HL-60 (cell line): ENCODE measurements around the gene GNRHR.

ENCODE experiments used
- CTCF ChIP-seq: IDR thresholded peaks from one replicate; pipeline ENCODE4 v1.5.1; 2011; ENCODE audit warnings: low read length, control low read depth, inconsistent platforms; ENCODE audit not compliant: insufficient read depth
- GABPA ChIP-seq: IDR thresholded peaks from 2 replicates; pipeline ENCODE4 v1.6.1; 2012; ENCODE audit warnings: low read depth
- POLR2AphosphoS5 ChIP-seq: IDR thresholded peaks from 2 replicates; pipeline ENCODE4 v1.6.1; 2012; ENCODE audit warnings: low read depth
- REST ChIP-seq: IDR thresholded peaks from 2 replicates; pipeline ENCODE4 v1.6.1; 2012; ENCODE audit warnings: low read depth; ENCODE audit not compliant: insufficient replicate concordance
- SPI1 ChIP-seq: IDR thresholded peaks from 2 replicates; pipeline ENCODE4 v1.6.1; 2012; ENCODE audit warnings: low read depth, mild to moderate bottlenecking, borderline replicate concordance

- no peak for TF ChIP-seq CTCF
- TF ChIP-seq POLR2AphosphoS5 = no peak
- no peak for TF ChIP-seq SPI1
- TF ChIP-seq REST = no peak
- no peak for TF ChIP-seq GABPA
These were observed 11.0 kb downstream of the GNRHR start for GRCh38 chr4:67743194-67743593.
